HEK293 (cell line): Measurements from ENCODE around the gene HOXB4.

Source experiments
- CTCF ChIA-PET: fragments of 350-600 bp; formaldehyde crosslinking; extraction: SDS; loops from one replicate; lab custom pipeline; 2021; ENCODE audit warnings: antibody characterized with exemption; lab: Yijun Ruan, JAX
- POLR2A ChIA-PET: fragments of 300-600 bp; formaldehyde crosslinking; extraction: SDS; loops from one replicate; lab custom pipeline; 2020; ENCODE audit warnings: antibody characterized with exemption, inconsistent platforms; lab: Yijun Ruan, JAX
- H3K27ac ChIP-seq: fragments of 200-500 bp; sonication (Bioruptor generic); 2 replicates; pipeline ENCODE4 v1.5.1; 2014; ENCODE audit warnings: low read depth, low read length, control low read depth, inconsistent platforms; ENCODE audit errors: extremely low read depth
- H3K36me3 ChIP-seq, 2 experiments: fragments of 200-500 bp in 1 of 2; sonication (Bioruptor generic) in 1 of 2; 1 replicate in 1 of 2; 2 replicates in 1 of 2; pipeline ENCODE4 v1.5.1; 2014 to 2017; ENCODE audit warnings: inconsistent platforms in 2 of 2, low read length in 2 of 2; ENCODE audit not compliant: control insufficient read depth in 2 of 2, insufficient read depth in 1 of 2
- H3K4me1 ChIP-seq: fragments of 200-500 bp; sonication (Bioruptor generic); 2 replicates; pipeline ENCODE4 v1.5.1; 2014; ENCODE audit warnings: mild to moderate bottlenecking, low read length, inconsistent platforms; ENCODE audit not compliant: control insufficient read depth, insufficient read depth
- H3K4me3 ChIP-seq: 2 replicates; pipeline ENCODE4 v1.5.1; 2011; ENCODE audit warnings: low read depth, mild to moderate bottlenecking, control low read depth, low read length, moderate library complexity
- H3K9me3 ChIP-seq: fragments of 200-500 bp; sonication (Bioruptor generic); 2 replicates; pipeline ENCODE4 v1.5.1; 2014; ENCODE audit warnings: low read depth, low read length, inconsistent platforms; ENCODE audit not compliant: control insufficient read depth, insufficient read depth
- GFI1B ChIP-seq: fragments of 450-650 bp; formaldehyde crosslinking; IDR thresholded peaks from 2 replicates; pipeline ENCODE4 v1.5.1; 2016; ENCODE audit warnings: missing biosample characterization, missing genetic modification characterization
- GLI2 ChIP-seq: fragments of 450-650 bp; formaldehyde crosslinking; IDR thresholded peaks from 2 replicates; pipeline ENCODE4; 2017; ENCODE audit warnings: missing biosample characterization, missing genetic modification characterization, low read depth, borderline replicate concordance
- GLIS1 ChIP-seq: fragments of 450-650 bp; formaldehyde crosslinking; IDR thresholded peaks from 2 replicates; pipeline ENCODE4 v1.5.1; 2016; ENCODE audit warnings: missing biosample characterization, missing genetic modification characterization
- GLIS2 ChIP-seq: fragments of 450-650 bp; formaldehyde crosslinking; IDR thresholded peaks from 2 replicates; pipeline ENCODE4 v1.5.1; 2016; ENCODE audit warnings: missing biosample characterization, missing genetic modification characterization
- HOXA7 ChIP-seq: sonication (generic); formaldehyde crosslinking; IDR thresholded peaks from 2 replicates; pipeline ENCODE4 v1.8.1; 2022; ENCODE audit warnings: missing genetic modification reagents, borderline replicate concordance
- IKZF3 ChIP-seq: fragments of 450-650 bp; IDR thresholded peaks from 2 replicates; pipeline ENCODE4 v1.5.0; 2018; ENCODE audit warnings: missing biosample characterization, mild to moderate bottlenecking, missing genetic modification characterization, moderate library complexity
- INSM2 ChIP-seq: fragments of 450-650 bp; formaldehyde crosslinking; IDR thresholded peaks from 2 replicates; pipeline ENCODE4 v1.5.1; 2016; ENCODE audit warnings: missing biosample characterization, missing genetic modification characterization
- SP3 ChIP-seq: fragments of 450-650 bp; formaldehyde crosslinking; IDR thresholded peaks from 2 replicates; pipeline ENCODE4 v1.5.1; 2016; ENCODE audit warnings: missing biosample characterization, missing genetic modification characterization
- ZBTB26 ChIP-seq: fragments of 450-650 bp; formaldehyde crosslinking; optimal IDR thresholded peaks from 2 replicates; pipeline ENCODE3; 2016; ENCODE audit warnings: missing biosample characterization, mild to moderate bottlenecking, missing genetic modification characterization
- ZNF157 ChIP-seq: fragments of 450-650 bp; formaldehyde crosslinking; IDR thresholded peaks from 2 replicates; pipeline ENCODE4 v1.5.1; 2016; ENCODE audit warnings: missing biosample characterization, missing genetic modification characterization
- ZNF174 ChIP-seq: fragments of 450-650 bp; formaldehyde crosslinking; IDR thresholded peaks from 2 replicates; pipeline ENCODE4 v1.5.0; 2017; ENCODE audit warnings: missing biosample characterization, mild to moderate bottlenecking, missing genetic modification characterization
- ZNF19 ChIP-seq: fragments of 450-650 bp; formaldehyde crosslinking; IDR thresholded peaks from 2 replicates; pipeline ENCODE4; 2016; ENCODE audit warnings: missing biosample characterization, missing genetic modification characterization, low read depth
- ZNF211 ChIP-seq: fragments of 450-650 bp; formaldehyde crosslinking; IDR thresholded peaks from 2 replicates; pipeline ENCODE4 v1.5.1; 2016; ENCODE audit warnings: low read depth, missing biosample characterization, missing genetic modification characterization
- ZNF26 ChIP-seq: fragments of 450-650 bp; formaldehyde crosslinking; IDR thresholded peaks from 2 replicates; pipeline ENCODE4 v1.5.1; 2016; ENCODE audit warnings: missing biosample characterization, missing genetic modification characterization
- ZNF280C ChIP-seq: fragments of 450-650 bp; formaldehyde crosslinking; IDR thresholded peaks from 2 replicates; pipeline ENCODE4 v1.5.1; 2016; ENCODE audit warnings: missing biosample characterization, missing genetic modification characterization
- ZNF366 ChIP-seq: fragments of 450-650 bp; formaldehyde crosslinking; conservative IDR thresholded peaks from 2 replicates; pipeline ENCODE4 v1.5.1; 2016; ENCODE audit warnings: missing biosample characterization, missing genetic modification characterization
- ZNF394 ChIP-seq: fragments of 450-650 bp; formaldehyde crosslinking; IDR thresholded peaks from 2 replicates; pipeline ENCODE4 v1.5.1; 2016; ENCODE audit warnings: missing biosample characterization, missing genetic modification characterization, mild to moderate bottlenecking, moderate library complexity, borderline replicate concordance
- ZNF404 ChIP-seq: fragments of 450-650 bp; formaldehyde crosslinking; IDR thresholded peaks from 2 replicates; pipeline ENCODE4 v1.5.1; 2017; ENCODE audit warnings: missing biosample characterization, missing genetic modification characterization
- ZNF514 ChIP-seq: fragments of 450-650 bp; formaldehyde crosslinking; IDR thresholded peaks from 2 replicates; pipeline ENCODE4 v1.5.1; 2016; ENCODE audit warnings: missing biosample characterization, missing genetic modification characterization
- ZNF544 ChIP-seq: fragments of 450-650 bp; formaldehyde crosslinking; IDR thresholded peaks from 2 replicates; pipeline ENCODE4 v1.5.0; 2017; ENCODE audit warnings: missing biosample characterization, missing genetic modification characterization
- ZNF560 ChIP-seq: fragments of 450-650 bp; formaldehyde crosslinking; IDR thresholded peaks from 2 replicates; pipeline ENCODE4 v1.5.1; 2017; ENCODE audit warnings: missing biosample characterization, missing genetic modification characterization, borderline replicate concordance
- ZNF596 ChIP-seq: fragments of 450-650 bp; IDR thresholded peaks from 2 replicates; pipeline ENCODE4 v1.5.0; 2018; ENCODE audit warnings: missing biosample characterization, mild to moderate bottlenecking, missing genetic modification characterization, moderate library complexity
- ZNF600 ChIP-seq: fragments of 450-650 bp; formaldehyde crosslinking; IDR thresholded peaks from 2 replicates; pipeline ENCODE4 v1.5.1; 2016; ENCODE audit warnings: missing biosample characterization, missing genetic modification characterization
- ZNF610 ChIP-seq: fragments of 450-650 bp; formaldehyde crosslinking; IDR thresholded peaks from 2 replicates; pipeline ENCODE4 v1.5.1; 2016; ENCODE audit warnings: missing biosample characterization, missing genetic modification characterization, borderline replicate concordance
- ZNF692 ChIP-seq: fragments of 450-650 bp; formaldehyde crosslinking; IDR thresholded peaks from 2 replicates; pipeline ENCODE4 v1.5.1; 2016; ENCODE audit warnings: missing biosample characterization, missing genetic modification characterization
- ZNF792 ChIP-seq: fragments of 450-650 bp; formaldehyde crosslinking; IDR thresholded peaks from 2 replicates; pipeline ENCODE4 v1.5.1; 2016; ENCODE audit warnings: missing biosample characterization, missing genetic modification characterization

The HOXB4 gene

GRCh38 chr17:48553826-48554225 lies 24.3 kb downstream of the HOXB4 start:
- Histone ChIP-seq H3K4me1 (peaks cover 59% of the 10 kb centered on the region), H3K9me3 (no peaks in the 10 kb centered on the region), H3K36me3 (peaks cover 20 to 60% of the 10 kb centered on the region in 2 experiments), H3K27ac (peak overlapping the region; percentile 97; the same call in 1 of the 2 replicates), H3K4me3 (no peak overlapping the region)
- TF ChIP-seq HOXA7 (CRISPR knock-in tag) (no peak), ZNF514 (tag by site-specific recombination) (no peak), ZNF366 (tag by site-specific recombination) (0 out of 2 replicates have a peak, but pooled peaks have one; percentile 17), GFI1B (tag by site-specific recombination) (peak; percentile 19; the same call in 1 of the 2 replicates)
- POLR2A ChIA-PET = interaction anchor here (3.0 kb wide), 1 partner anchor 23 kb away, joined by 26 read pairs; no protein-coding TSS in a partner anchor
- CTCF ChIA-PET = interaction anchor here (0.7 to 1.2 kb wide), 2 partner anchors 34 to 67 kb away, joined by 5 read pairs; no protein-coding TSS in a partner anchor

GRCh38 chr17:48553190-48553547 lies 25.0 kb downstream of the HOXB4 start:
- ChIA-PET POLR2A (no interaction called here), CTCF (interaction anchor here (0.7 kb wide), 1 partner anchor 226 kb away, joined by 3 read pairs; no protein-coding TSS in a partner anchor)
- H3K4me1 ChIP-seq = peaks cover 58% of the 10 kb centered on the region
- H3K27ac ChIP-seq = no peak overlapping the region
- no peaks in the 10 kb centered on the region for H3K9me3 ChIP-seq
- H3K36me3 ChIP-seq = peaks cover 15 to 54% of the 10 kb centered on the region in 2 experiments
- H3K4me3 ChIP-seq = no peak overlapping the region
- TF ChIP-seq ZNF157 (tag by site-specific recombination) = no peak
- TF ChIP-seq GLIS1 (tag by site-specific recombination) = peak; percentile 66
- no peak for TF ChIP-seq ZNF544
- no peak for TF ChIP-seq ZBTB26 (tag by site-specific recombination)
- no peak for TF ChIP-seq INSM2 (tag by site-specific recombination)
- TF ChIP-seq ZNF280C (tag by site-specific recombination) = no peak
- TF ChIP-seq ZNF610 (tag by site-specific recombination) = no peak
- TF ChIP-seq GLI2 (tag by site-specific recombination) = no peak
- TF ChIP-seq SP3 = no peak
- TF ChIP-seq ZNF394 (tag by site-specific recombination) = peak; percentile 21; the same call in 1 of the 2 replicates
- no peak for TF ChIP-seq ZNF792 (tag by site-specific recombination)
- TF ChIP-seq GLIS2 (tag by site-specific recombination) = peak; percentile 27; the same call in 1 of the 2 replicates
- TF ChIP-seq ZNF600 (tag by site-specific recombination) = no peak
- no peak for TF ChIP-seq ZNF596 (tag by site-specific recombination)
- no peak for TF ChIP-seq IKZF3
- no peak for TF ChIP-seq ZNF174 (tag by site-specific recombination)
- no peak for TF ChIP-seq ZNF692 (tag by site-specific recombination)
- no peak for TF ChIP-seq ZNF211
- TF ChIP-seq ZNF560 = no peak
- no peak for TF ChIP-seq ZNF19 (tag by site-specific recombination)
- TF ChIP-seq ZNF404 = no peak
- no peak for TF ChIP-seq ZNF26 (tag by site-specific recombination)
